ENCODE data around the gene YWHAE.
"Not testable (repeated sequence)": the region's sequence is repeated elsewhere in the genome, so short reads cannot be mapped to it uniquely, and the experiment has no call there.

YWHAE gene

DNA sequence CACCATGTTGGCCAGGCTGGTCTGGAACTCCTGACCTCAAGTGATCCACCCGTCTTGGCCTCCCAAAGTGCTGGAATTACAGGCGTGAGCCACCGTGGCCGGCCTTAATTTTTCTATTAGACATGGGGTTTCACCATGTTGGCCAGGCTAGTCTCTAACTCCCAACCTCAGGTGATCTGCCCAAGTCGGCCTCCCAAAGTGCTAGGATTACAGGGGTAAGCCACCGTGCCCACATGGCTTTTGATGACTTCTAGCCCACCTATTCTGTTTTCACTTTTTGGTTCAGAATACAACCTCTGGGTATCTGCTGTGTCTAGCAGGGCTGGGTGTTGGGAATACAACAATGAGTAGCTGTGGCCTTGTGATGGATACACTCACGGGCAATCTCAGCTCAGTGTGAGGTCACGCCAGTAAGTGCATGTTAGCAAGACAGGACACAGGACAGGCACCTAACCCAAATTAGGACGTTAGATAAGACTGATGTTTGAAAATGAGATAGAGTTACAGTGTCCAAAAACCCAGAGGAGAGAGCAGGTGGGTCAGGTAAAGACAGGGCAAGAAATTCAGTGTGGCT is 14.1 kb upstream of the YWHAE start:
- Histone ChIP-seq H3K9ac (ENCODE audit: low read length in 5 of 5) (no peak overlapping the region), H3K36me3 (ENCODE audit: control insufficient read depth in 5 of 5, insufficient read depth in 5 of 5, low read length in 5 of 5) (peaks cover 0 to 7% (median 0%) of the 10 kb centered on the region in 5 donors), H3K27me3 (ENCODE audit: control insufficient read depth in 5 of 5, insufficient read depth in 4 of 5, low read length in 5 of 5) (no peaks in the 10 kb centered on the region), H3K4me1 (ENCODE audit: control insufficient read depth in 5 of 5, insufficient read depth in 5 of 5, low read length in 5 of 5) (peaks cover 0 to 11% (median 9%) of the 10 kb centered on the region in 5 donors), H3K4me3 (ENCODE audit: low read depth in 1 of 5, low read length in 5 of 5) (no peak overlapping the region), H3K27ac (ENCODE audit: low read depth, low read length) (no peak overlapping the region), H3K9me3 (ENCODE audit: control insufficient read depth in 5 of 5, low read length in 5 of 5) (peaks cover 0 to 3% (median 0%) of the 10 kb centered on the region in 5 donors)

DNA sequence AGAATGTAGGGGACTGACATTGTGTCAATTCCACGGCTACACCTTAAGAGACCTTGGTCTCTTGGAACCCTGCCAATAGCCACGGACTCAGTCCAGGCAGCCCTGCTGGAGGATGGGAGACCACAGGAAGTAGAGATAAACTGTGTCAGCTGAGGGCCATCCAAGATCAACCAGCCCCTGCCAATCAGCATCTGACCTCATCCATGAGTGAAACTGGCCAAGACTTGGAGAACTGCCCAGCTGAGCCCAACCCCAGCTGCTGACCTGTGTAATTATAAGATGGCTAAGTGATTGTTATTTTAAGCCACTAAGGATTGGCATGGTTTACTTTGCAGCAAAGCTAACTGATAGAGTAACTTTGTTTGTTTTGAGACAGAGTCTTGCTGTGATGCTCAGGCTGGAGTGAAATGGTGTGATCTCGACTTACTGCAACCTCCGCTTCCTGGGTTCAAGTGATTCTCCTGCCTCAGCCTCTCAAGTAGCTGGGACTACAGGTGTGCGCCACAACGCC is 13.3 kb upstream of the YWHAE start:
- H3K4me1 ChIP-seq (ENCODE audit: control insufficient read depth in 5 of 5, insufficient read depth in 5 of 5, low read length in 5 of 5), result peaks cover 0 to 11% (median 9%) of the 10 kb centered on the region in 5 donors
- H3K4me3 ChIP-seq (ENCODE audit: low read depth in 1 of 5, low read length in 5 of 5), result no peak overlapping the region
- no peak overlapping the region for H3K27ac ChIP-seq (ENCODE audit: low read depth, low read length)
- no peak overlapping the region for H3K9ac ChIP-seq (ENCODE audit: low read length in 5 of 5)
- peaks cover 0 to 3% (median 0%) of the 10 kb centered on the region in 5 donors for H3K9me3 ChIP-seq (ENCODE audit: control insufficient read depth in 5 of 5, low read length in 5 of 5)
- H3K27me3 ChIP-seq (ENCODE audit: control insufficient read depth in 5 of 5, insufficient read depth in 4 of 5, low read length in 5 of 5), result no peaks in the 10 kb centered on the region
- peaks cover 0 to 5% (median 0%) of the 10 kb centered on the region in 5 donors for H3K36me3 ChIP-seq (ENCODE audit: control insufficient read depth in 5 of 5, insufficient read depth in 5 of 5, low read length in 5 of 5)

DNA sequence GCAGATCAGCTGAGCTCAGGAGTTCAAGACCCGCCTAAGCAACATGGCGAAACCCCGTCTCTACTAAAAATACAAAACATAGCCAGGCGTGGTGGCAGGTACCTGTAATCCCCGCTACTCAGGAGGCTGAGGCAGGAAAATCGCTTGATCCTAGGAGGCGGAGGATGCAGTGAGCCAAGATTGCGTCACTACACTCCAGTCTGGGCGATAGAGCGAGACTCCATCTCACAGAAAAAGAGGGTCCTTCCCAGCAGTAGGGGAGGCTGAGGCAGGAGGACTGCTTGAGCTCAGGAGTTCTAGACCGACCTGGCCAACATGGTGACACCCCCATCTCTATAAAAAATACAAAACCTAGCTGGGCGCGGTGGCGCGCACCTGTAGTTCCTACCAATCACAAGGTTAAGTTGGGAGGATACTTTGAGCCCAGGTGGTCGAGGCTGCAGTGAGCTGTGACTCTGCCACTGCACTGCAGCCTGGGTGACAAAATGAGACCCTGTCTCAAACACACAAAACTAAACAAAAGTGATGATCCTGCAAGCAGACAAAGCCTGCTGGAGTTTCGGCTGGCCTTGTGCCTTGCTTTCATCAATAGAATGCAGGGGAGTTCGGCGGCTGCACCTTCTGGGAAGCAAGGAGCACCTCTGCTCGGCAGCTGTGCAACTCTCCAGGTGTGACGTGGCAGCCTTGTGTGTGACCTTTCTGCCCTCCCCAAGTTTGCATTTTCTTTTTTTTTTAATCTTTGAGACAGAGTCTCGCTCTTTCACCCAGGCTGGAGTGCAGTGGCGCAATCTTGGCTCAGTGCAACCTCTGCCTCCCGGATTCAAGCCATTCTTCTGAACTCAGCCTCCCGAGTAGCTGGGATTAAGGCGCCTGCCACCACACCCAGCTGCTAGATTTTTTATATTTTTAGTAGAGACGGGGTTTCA is 12.4 kb upstream of the YWHAE start:
- Histone ChIP-seq H3K4me3 (ENCODE audit: low read depth in 1 of 5, low read length in 5 of 5) (no peak overlapping the region), H3K36me3 (ENCODE audit: control insufficient read depth in 5 of 5, insufficient read depth in 5 of 5, low read length in 5 of 5) (no peaks in the 10 kb centered on the region), H3K9me3 (ENCODE audit: control insufficient read depth in 5 of 5, low read length in 5 of 5) (peaks cover 0 to 3% (median 0%) of the 10 kb centered on the region in 5 donors), H3K4me1 (ENCODE audit: control insufficient read depth in 5 of 5, insufficient read depth in 5 of 5, low read length in 5 of 5) (peaks cover 0 to 11% (median 9%) of the 10 kb centered on the region in 5 donors), H3K27me3 (ENCODE audit: control insufficient read depth in 5 of 5, insufficient read depth in 4 of 5, low read length in 5 of 5) (no peaks in the 10 kb centered on the region), H3K9ac (ENCODE audit: low read length in 5 of 5) (no peak overlapping the region), H3K27ac (ENCODE audit: low read depth, low read length) (no peak overlapping the region)

DNA sequence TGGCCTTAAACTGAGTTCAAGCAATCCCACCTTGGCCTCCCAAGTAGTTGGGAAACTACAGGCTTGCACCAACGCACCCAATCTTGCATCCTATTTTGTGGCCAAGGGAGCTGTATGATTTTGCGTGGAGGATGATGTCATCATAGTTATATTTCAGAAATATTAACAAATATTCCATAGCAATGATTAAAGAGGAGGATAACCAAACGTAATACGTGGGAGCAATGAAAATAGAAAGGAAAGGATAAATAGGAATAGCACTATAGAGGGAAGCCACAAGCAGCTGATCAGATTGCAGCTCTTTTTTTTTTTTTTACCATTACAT is 2.2 kb upstream of the YWHAE start:
- Histone ChIP-seq H3K4me1 (ENCODE audit: control insufficient read depth in 5 of 5, insufficient read depth in 5 of 5, low read length in 5 of 5) (peaks cover 4 to 24% (median 20%) of the 10 kb centered on the region in 5 donors), H3K4me3 (ENCODE audit: low read depth in 1 of 5, low read length in 5 of 5) (no peak overlapping the region), H3K9me3 (ENCODE audit: control insufficient read depth in 5 of 5, low read length in 5 of 5) (no peaks in the 10 kb centered on the region), H3K9ac (ENCODE audit: low read length in 5 of 5) (no peak overlapping the region), H3K27ac (ENCODE audit: low read depth, low read length) (no peak overlapping the region), H3K36me3 (ENCODE audit: control insufficient read depth in 5 of 5, insufficient read depth in 5 of 5, low read length in 5 of 5) (no peaks in the 10 kb centered on the region), H3K27me3 (ENCODE audit: control insufficient read depth in 5 of 5, insufficient read depth in 4 of 5, low read length in 5 of 5) (no peaks in the 10 kb centered on the region)

DNA sequence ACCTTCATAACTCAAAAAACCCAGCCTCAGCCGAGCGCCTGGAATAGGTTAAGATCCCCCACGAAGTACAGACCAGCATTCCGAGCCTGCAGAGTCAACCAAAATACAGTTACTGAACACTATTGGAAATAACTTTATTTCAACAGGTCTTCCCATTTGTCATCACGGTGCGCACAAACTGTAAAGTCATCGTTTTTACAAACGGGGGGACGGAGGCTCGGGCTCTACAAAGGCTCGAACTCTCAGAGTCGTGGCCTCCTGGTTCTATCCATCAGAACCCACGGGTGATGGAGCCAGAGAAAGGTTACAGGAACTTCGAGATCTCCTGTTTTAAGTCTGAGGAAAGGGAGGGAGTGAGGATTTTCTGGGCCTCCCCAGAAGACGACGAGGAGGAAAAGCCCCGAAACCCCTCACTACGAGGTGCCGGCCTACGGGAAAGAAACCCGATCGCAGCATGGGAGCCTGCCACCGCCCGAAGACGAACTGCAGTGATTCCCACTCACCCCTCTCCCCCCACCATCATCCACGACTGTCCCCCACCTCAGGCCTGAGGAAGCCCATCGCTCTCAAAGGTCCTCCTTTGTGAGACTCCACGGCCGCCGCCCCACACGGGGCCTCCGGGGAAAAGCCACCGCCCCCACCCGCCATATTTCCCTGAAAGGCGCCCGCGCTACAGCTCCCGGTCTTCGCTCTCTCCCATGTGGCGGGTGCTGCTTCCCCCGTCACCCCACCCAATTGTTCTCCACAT is 917 bp downstream of the YWHAE start:
- peak overlapping the region; percentile 92 for H3K27ac ChIP-seq (ENCODE audit: low read depth, low read length)
- no peaks in the 10 kb centered on the region for H3K9me3 ChIP-seq (ENCODE audit: control insufficient read depth in 5 of 5, low read length in 5 of 5)
- peaks cover 0 to 9% (median 0%) of the 10 kb centered on the region in 5 donors for H3K36me3 ChIP-seq (ENCODE audit: control insufficient read depth in 5 of 5, insufficient read depth in 5 of 5, low read length in 5 of 5)
- H3K27me3 ChIP-seq (ENCODE audit: control insufficient read depth in 5 of 5, insufficient read depth in 4 of 5, low read length in 5 of 5), result no peaks in the 10 kb centered on the region
- peak overlapping the region; percentile 93 to 98 (median 94) for H3K9ac ChIP-seq (ENCODE audit: low read length in 5 of 5)
- H3K4me3 ChIP-seq (ENCODE audit: low read depth in 1 of 5, low read length in 5 of 5), result peak overlapping the region; percentile 96 to 99 (median 98)
- H3K4me1 ChIP-seq (ENCODE audit: control insufficient read depth in 5 of 5, insufficient read depth in 5 of 5, low read length in 5 of 5), result peaks cover 5 to 49% (median 30%) of the 10 kb centered on the region in 5 donors

DNA sequence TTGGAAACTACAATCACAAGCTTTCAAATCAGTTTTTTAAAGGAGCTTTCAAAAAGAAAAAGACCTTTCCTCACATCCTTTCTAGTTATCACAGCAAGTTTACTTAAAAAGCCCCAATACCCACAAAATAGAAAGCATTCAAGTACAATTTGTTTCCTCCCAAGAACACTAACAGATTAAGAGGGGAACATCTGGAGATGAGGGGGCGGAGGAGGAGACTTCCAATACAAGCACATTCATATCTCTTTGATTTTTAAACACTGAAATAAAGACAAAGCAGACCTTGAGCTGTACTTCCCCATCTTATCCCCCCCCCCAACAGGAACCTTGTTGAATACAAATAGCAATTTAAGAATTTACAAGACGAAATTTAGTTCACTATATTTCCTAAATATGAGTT is 2.0 kb downstream of the YWHAE start:
- Histone ChIP-seq H3K9me3 (ENCODE audit: control insufficient read depth in 5 of 5, low read length in 5 of 5) (no peaks in the 10 kb centered on the region), H3K27me3 (ENCODE audit: control insufficient read depth in 5 of 5, insufficient read depth in 4 of 5, low read length in 5 of 5) (no peaks in the 10 kb centered on the region), H3K4me1 (ENCODE audit: control insufficient read depth in 5 of 5, insufficient read depth in 5 of 5, low read length in 5 of 5) (peaks cover 5 to 57% (median 40%) of the 10 kb centered on the region in 5 donors), H3K27ac (ENCODE audit: low read depth, low read length) (peak overlapping the region; percentile 92), H3K36me3 (ENCODE audit: control insufficient read depth in 5 of 5, insufficient read depth in 5 of 5, low read length in 5 of 5) (peaks cover 0 to 9% (median 0%) of the 10 kb centered on the region in 5 donors), H3K9ac (ENCODE audit: low read length in 5 of 5) (peak overlapping the region; percentile 93 to 98 (median 94)), H3K4me3 (ENCODE audit: low read depth in 1 of 5, low read length in 5 of 5) (peak overlapping the region; percentile 96 to 99 (median 98))

DNA sequence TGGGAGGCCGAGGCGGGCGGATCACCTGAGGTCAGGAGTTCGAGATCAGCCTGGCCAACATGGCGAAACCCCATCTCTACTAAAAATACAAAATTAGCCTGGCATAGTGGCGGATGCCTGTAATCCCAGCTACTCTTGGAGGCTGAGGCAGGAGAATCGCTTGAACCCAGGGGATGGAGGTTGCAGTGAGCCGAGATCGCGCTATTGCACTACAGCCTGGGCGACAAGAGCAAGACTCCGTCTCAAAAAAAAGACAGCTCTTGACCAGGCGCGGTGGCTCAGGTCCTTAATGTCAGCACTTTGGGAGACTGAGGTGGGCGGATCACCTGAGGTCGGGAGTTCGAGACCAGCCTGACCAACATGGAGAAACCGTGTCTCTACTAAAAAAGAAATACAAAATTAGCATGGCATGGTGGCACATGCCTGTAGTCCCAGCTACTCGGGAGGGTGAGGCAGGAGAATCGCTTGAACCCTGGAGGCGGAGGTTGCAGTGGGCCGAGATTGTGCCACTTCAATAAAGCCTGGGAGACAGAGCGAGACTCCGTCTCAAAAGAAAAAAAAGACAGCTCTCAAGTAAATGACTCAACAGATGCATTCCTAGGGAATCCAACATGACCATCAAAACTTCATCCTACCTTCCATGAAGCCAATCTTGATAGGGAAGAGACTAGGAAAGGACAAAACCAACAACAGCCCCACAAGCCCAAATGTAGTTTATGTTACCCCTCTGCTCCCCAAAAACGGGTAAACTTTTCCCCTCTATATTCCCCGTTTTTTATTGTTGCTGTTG is 4.0 kb downstream of the YWHAE start:
- H3K9me3 ChIP-seq (ENCODE audit: control insufficient read depth in 5 of 5, low read length in 5 of 5); H3K9ac ChIP-seq (ENCODE audit: low read length in 5 of 5); H3K36me3 ChIP-seq (ENCODE audit: control insufficient read depth in 5 of 5, insufficient read depth in 5 of 5, low read length in 5 of 5); H3K4me3 ChIP-seq (ENCODE audit: low read depth in 1 of 5, low read length in 5 of 5); H3K27me3 ChIP-seq (ENCODE audit: control insufficient read depth in 5 of 5, insufficient read depth in 4 of 5, low read length in 5 of 5): not testable (repeated sequence)
- H3K4me1 ChIP-seq (ENCODE audit: control insufficient read depth in 5 of 5, insufficient read depth in 5 of 5, low read length in 5 of 5), result peaks cover 5 to 73% (median 53%) of the 10 kb centered on the region in 5 donors
- H3K27ac ChIP-seq (ENCODE audit: low read depth, low read length), result peak overlapping the region; percentile 11

DNA sequence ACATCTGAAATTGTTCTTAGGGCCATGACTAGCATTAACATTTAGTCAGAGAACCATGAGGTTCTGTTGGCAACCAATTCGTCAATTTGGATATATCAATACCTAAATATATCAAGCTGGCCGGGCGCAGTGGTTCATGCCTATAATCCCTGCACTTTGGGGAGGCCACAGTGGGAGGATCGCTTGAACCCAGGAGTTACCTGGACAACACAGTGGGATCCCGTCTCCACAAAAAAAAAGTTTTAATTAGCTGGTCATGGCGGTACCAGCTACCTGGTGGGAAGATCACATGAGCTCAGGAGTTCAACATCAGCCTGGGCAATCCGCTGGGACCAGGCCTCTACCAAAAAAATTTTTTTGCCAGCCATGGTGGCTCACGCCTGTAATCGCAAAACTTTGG is 8.4 kb downstream of the YWHAE start:
- no peak overlapping the region for H3K4me3 ChIP-seq (ENCODE audit: low read depth in 1 of 5, low read length in 5 of 5)
- H3K9ac ChIP-seq (ENCODE audit: low read length in 5 of 5), result peak overlapping the region in 1 of 5 donors; percentile 38
- H3K27ac ChIP-seq (ENCODE audit: low read depth, low read length), result peak overlapping the region; percentile 78
- H3K9me3 ChIP-seq (ENCODE audit: control insufficient read depth in 5 of 5, low read length in 5 of 5), result no peaks in the 10 kb centered on the region
- no peaks in the 10 kb centered on the region for H3K27me3 ChIP-seq (ENCODE audit: control insufficient read depth in 5 of 5, insufficient read depth in 4 of 5, low read length in 5 of 5)
- H3K36me3 ChIP-seq (ENCODE audit: control insufficient read depth in 5 of 5, insufficient read depth in 5 of 5, low read length in 5 of 5), result peaks cover 0 to 9% (median 0%) of the 10 kb centered on the region in 5 donors
- H3K4me1 ChIP-seq (ENCODE audit: control insufficient read depth in 5 of 5, insufficient read depth in 5 of 5, low read length in 5 of 5), result peaks cover 0 to 72% (median 60%) of the 10 kb centered on the region in 5 donors
